NCI-H1436 treated with DMSO at 0.1 percent for 48 hours (cell line): ENCODE data around the gene KCNMA1.
A peak's percentile ranks its signal among the peaks of the same experiment; 100 is the strongest.

Experiments
- DNase-seq: peaks from one replicate; lab custom pipeline; 2025; lab: John Stamatoyannopoulos, UW

The KCNMA1 gene

DNA sequence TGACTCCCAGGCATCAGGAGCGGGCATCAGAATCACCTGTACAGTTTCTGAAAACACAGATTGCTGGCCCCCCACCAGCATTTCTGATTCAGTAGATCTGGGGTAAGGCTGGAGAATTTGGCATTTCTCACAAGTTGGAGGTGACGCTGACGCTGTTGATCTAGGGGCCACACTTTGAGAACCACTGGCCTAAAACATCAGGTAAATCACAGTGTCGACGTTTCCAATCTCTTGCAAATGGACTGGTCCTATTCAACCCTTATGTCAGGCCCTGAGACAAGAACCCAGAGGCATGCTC, 564.0 kb downstream of the KCNMA1 start:
- DNase-seq = no peak

DNA sequence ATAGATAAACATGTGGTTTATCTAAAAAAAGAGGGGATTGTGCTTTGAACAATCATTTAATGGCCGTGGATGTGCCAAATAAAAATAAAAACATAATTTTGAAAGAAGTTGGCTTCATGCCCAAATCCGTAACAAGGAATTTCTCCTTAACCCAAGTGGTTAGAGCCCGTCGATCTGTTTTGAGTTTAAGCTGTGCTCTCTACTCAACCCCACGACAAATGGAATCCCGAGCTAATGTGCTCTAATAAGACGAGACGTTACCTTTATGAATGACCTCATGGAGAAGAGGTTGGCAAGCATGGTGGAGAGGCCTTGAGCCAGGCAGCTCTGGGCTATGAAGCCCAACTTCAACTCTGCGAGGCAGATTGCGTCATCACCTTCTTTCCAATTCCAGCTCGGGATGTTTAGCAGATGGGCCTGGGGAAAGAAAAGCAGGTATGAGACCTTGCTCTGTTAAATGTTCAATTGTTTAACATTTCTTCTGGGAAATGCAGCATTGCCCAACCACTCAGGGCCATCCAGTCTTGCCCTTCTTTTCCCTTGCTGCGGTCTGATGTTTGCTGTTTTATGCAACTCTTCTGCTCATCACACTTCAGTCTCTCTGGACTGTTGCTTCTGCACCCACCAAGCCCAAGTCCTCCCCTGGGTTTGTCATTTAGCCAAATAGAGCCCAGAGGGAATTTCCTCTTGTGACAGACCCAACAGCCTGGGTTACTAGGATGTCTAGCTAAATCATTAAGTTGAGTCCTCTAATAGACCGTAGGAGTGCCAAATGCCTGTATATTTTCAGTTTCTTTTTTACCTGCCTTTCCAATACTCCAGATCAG, 564.6 kb downstream of the KCNMA1 start:
- DNase-seq = no peak

DNA sequence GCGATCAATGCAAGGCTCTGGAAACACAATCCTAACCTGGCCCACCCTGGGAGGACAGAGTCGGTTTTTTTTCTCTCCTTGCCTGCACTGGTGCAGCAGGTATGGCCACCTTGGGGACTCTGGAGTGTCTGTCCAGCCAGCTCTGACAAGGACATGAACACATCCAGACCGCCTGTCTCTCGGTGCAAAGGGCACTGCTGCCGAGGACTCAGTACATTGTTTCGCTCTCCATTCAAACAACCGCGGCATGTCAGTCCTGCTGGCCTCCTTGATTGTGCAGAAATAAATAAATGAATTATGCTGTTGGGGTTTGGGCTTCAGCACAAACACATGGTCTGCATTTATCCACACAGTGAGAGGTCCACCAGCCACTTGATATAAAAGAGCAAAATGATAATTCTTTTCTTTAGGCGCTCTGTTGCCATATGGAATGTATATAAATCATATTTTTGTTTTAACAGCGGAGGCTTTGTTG, 565.2 kb downstream of the KCNMA1 start:
- DNase-seq = no peak

DNA sequence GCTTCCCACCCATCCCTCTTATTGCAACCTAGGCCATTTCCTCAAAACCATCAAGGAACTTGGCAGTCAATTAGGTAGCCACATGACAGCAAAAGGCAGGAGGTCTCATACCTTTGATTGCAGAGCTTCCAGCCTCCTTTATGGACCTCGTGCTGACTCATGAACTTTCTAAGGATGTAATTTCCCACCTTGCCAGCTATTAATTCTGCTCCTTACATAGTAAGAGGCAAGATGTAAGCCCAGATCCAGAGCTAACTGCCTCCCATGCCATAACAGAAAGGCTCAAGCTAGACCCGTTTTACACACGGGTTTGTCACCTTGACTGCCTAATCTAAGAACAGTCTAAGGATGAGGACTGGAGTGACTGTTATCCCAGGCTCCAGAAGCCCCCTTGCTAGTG, 565.7 kb downstream of the KCNMA1 start:
- no peak for DNase-seq

DNA sequence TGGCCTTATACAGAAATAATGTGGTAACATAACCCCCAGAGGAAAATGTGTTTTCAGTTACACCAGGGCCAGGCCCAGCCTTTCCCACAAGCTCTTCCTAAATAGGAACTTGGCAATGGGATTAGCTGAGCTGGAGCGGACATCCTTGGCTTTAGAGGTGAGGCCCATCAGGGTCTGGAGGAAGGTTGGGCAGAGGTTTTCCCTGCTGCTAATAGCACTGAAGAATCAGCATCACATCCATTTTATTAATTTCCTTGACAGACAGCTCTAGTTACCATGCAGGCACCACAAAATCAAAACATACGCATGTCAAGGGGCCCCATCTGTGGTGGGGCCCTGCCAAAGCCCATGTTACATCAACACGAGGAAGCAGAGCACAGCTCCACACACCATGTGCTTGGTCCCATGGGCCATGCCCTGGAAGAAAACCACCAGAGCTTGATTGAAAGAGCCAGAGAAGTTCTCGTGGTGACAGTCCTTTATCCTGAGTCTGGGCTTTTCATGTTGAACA, 566.6 kb downstream of the KCNMA1 start:
- DNase-seq = no peak

DNA sequence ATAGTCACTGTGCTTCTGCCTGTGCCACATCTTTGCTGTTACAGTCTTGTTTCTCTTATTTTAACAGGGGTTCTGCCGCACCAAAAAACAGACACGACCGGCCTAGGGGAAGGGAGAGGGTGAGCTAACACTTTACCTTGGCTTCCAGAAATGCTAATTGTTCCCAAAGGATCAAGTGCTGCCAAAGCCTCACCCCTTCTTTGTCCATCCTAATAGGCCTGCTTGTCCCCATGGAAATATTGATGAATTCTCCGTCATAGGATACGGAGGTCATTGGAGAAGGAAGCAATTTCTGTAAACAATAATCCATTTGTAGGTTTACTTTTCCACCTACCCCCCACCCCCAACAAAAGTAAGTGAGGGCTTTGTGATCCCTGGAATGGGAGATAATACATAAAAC, 567.3 kb downstream of the KCNMA1 start:
- DNase-seq = no peak

DNA sequence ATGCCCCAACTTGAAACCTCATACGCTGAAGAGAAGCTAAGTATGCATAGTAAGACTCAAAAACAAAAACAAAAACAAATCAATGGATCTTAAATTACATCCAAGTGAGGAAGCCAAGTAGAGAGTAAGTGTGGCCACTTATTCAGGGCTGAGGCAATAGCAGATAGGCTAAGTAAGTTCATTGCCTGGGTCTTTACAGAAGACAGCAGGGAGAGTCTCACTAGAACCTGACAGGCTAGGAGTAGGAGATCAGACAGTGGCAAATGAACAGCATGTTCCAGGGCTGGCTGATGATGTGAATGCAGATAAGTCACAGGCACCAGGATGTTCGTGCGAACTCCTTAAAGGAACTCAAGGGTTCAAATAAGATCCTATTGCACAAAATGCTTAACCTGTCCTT, 568.6 kb downstream of the KCNMA1 start:
- no peak for DNase-seq

DNA sequence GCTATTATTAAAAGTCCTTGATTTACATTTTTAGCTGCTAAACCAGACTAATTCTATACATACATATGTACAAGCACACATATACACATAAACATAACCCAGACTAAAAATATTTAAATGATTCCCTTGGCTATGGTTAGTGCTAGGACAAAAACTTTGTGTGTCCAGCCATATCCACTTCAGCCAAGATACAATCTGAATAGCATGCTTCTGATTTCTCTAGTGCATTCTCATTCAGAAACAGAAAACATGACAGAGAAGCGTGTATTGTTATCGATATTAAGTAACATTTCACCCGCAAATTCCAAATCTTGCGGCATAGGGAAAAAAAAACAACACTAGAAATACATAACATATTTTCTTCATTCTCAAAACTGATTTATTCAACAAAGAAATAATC, 569.3 kb downstream of the KCNMA1 start:
- DNase-seq = no peak

DNA sequence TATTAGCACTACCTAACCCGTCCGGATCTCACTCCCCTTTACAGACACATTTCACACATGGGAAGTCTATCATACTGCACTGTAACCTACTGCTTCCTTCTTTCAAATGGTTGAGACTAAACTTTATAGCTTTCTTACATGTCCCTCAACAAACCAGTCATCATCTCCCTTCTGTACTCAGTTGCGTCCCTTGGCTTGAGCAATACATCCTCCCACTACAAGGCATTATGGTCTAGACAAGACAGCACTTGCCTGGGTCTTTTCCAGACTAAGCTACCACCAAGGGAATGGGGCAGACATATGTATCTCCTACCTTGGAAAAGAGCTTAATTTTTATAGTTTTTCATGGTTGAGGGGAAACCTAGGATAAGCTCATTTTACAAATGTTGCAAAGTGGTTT, 575.2 kb downstream of the KCNMA1 start:
- DNase-seq = no peak

DNA sequence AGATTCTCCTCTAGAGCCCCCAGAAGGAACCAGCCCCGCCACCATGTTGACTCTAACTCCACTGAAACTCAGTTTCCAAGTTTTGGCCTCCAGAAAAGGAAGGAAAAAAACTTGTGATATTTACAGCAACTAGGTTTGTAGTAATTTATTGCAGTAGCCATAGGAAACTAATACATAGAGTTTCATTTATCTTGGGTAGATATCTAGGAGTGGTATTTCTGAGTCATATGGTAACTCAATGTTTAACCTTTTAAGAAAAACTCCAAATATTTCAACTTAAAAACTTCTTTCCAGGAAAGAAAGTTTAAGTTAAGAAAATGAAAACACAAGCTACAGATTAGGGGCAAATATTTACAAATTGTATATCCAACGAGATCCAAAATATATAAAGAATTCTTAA, 576.7 kb downstream of the KCNMA1 start:
- no peak for DNase-seq

DNA sequence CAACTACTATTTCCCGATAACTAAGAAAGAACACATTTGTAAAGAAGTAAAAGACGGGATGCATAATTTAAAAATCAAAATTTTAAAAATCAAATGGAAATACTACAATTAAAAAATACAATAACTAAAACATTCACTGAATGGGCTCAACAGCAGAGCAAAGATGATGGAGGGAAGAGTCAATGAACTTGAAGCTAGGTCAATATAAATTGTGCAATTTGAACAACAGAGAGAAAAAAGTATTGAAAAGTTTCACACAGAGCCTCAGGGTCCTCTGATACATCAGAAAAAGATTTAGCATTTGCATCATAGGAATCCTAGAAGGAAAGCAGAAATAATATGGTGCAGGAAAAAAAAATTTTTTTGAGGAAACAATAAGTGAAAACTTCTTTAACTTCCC, 581.0 kb downstream of the KCNMA1 start:
- no peak for DNase-seq

DNA sequence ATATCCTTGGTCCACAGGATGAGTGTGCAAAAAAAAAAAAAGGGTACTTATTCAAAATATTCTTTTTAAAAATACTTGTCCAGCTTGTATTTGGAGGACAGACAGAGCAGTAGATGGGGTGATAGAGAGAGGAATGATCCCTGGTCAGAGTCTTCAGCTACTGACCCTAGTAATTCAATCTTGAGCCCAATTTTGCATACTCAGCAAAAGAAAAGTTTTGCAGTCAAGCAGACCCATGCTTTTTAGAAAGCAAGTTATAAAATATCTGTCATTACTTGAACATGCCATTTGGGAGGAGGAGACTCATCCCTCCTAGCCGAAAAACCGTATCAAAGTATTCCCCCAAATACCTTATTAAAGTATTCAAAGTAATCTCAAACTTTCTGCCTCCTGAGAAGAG, 585.0 kb downstream of the KCNMA1 start:
- no peak for DNase-seq

DNA sequence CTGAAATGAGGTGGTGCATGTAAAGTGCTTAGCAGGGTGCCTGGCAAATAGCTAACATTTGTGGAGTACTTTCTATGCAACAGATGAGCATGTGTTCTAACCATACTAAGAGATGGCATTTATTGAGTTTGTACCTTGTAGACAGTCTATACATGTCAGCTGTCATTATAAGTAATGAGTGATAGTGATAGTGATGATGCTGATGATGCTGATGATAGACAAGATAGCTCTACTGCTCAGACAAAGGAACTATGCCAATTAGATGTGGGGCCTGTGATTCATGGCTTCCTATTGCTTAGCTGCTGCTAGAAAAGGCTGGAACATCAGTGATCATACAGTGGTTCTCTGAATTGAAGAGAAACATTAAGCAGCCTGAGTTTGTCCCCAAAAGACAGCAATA, 585.8 kb downstream of the KCNMA1 start:
- no peak for DNase-seq

DNA sequence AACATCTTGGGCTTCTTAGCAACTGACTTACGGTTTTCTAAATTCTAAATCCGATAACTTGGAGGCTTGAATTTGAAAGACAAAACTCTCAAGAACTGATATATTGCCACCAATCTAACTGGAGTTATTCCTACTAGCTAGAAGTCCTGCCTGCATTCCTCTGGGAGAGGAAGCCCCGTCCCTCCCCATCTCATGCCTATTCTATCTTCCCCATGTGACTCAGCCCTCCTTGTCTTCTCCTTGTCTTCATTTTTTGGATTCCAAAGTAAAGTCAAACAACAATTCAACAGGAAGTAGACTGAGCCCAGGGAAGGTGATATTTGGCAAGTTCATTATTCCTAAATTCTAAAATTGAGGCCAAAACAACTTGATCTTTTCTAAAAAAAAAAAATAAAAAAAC, 587.7 kb downstream of the KCNMA1 start:
- DNase-seq = no peak

DNA sequence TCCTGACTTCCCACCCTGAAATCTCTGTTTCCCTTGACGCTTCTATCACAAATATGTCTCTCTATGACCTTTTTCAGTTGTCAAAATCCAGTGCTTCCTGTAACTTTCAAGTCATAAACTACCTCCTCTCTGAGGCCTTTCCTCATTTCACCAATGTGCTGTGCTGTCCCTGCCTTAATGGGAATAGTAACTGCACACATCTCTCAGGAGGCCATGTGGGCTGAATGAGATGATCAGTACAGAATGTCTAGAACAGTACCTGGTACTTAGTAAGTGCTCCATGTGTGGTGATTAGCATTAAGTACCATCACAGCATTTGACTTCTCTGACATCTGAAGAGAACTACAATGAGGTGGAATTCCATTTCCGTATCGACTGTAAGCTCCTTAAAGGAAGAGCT, 588.5 kb downstream of the KCNMA1 start:
- no peak for DNase-seq

DNA sequence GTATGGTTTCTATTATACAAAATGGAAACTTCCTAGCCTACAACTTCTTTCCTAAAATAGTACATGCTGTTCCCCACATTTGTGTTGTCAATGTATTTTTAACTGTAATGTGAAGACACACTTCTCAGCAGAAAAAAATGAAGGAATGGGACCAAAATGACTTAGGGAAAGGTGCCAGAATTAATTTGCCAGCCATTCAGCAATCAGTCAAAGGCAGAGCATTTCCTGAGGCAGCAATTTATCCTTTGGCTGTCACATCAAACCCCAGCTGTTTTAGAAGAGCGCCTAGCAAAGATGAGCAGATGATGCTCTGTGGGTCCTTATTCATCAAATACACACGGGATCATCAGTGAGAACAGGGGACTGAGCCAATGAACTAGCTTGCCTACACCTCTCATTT, 592.5 kb downstream of the KCNMA1 start:
- DNase-seq = no peak

DNA sequence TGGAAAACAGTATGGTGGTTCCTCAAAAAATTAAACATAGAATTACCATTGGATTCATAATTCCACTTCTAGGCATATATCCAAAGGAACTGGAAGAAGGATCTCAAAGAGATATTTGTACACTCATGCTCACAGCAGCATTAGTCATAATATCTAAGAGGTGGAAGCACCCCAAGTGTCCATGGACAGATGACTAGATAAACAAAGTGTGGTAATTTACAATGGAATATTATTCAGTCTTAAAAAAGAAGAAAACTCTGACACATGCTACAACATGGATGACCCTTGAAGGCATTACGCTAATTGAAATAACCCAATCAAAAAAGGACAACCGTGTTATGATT, 594.2 kb downstream of the KCNMA1 start:
- no peak for DNase-seq

DNA sequence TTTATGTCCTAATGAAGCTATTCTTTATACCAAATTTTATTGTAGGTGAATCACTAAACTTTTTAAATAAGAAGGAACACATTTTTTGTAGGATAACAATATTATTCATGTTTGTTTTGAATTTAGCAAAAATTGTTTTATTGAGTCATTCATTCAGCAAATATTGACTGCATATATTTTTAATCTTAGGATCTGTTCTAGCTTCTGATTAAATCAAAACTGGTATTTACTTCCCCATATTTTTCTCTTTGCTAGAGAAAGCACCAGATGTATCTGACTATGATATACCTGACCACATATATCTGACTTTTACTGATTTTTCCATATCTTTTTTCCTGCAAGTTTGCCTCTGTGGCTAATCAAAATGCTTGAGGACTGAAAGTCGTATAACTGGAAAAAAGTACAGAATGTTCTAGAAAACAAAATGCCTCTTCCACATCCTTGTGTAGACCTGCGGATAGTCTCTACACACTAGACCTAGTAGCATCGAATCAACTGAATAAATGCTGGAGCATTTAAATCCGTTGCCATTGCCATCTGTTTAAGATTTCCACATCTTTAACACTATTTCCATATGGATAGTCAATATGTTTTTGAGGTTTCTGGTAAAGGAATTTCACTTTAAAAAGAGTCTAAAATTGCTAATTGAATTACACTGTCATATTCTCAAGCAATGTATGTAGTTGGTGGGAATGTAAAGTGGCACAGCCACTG, 594.7 kb downstream of the KCNMA1 start:
- DNase-seq = no peak

DNA sequence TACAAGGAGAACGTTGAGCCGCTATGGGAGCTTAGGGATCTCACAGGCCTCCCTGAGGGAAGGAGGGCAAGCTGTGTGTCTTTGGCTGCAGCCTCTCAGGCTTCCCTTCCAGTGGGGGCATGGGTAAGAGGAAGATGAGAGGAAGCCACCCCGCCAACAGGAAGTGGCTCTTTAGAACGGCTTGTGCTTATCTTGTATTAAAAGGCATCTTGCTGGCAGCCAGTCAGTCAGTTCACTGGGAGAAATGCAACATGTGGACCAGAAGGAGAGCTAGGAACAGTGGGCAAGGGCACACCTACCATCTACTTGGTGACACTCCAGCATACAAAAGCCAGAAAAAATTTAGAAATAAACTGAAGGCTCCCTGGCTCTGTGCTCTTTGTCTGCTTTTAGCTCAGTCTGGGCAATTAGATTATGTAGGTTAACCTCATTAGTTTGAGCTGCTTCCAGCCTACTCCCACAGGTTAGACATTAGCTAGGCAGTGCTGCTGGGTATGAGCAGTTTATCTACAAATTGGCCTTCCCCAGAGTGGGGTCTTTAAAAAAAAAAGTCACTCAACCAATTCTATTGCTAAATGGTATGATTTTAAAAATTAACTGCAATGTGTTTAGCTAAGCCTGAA, 595.9 kb downstream of the KCNMA1 start:
- DNase-seq = no peak

DNA sequence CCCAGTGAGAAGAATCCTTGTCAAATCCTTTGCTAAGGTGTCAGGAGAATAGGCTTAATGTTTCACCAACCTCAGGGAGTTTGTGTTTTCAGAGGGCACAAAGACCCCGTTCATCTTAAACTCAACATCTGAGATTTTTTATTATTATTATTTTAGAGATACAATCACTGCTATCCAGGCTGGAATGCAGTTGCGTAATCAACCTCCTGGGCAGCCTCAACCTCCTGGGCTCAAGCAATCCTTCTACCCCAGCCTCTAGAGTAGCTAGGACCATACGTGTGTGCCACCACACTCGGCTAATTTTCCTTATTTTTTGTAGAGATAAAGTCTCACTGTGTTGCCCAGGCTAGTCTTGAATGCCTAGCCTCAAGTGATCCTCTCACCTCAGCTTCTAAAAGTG, 599.2 kb downstream of the KCNMA1 start:
- no peak for DNase-seq

DNA sequence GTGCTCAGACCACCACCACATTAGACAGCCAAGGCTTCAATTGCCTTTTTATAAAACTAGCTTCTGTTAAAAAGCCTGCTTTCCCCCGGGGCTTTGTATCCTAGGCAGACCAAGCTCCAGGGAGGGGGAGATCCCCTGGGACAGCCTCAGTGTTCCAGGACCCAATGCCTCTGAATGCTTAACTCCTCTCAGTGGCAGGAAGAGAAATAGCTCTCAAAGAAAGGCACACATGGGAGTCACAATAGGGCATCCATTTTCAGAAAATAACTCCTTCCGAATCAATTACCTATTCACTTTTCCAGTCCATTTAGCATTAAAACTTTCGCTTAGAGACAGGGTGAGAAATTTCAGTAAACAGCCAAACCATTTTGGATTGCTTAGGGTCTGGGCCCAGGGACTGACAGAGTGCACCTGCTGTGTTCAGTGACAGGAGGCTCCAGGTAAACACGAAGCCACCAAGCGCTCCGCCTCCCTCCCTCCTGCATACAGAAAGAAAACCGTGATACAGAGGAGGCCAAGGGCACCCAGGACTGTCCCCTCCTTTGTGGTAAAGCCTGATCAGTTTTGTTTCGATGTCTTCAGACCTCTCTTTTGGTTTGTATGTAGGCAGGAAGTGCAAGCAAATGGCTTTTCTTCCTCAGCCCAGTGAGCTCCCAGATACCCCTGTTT, 599.7 kb downstream of the KCNMA1 start:
- peak; percentile 97 for DNase-seq

DNA sequence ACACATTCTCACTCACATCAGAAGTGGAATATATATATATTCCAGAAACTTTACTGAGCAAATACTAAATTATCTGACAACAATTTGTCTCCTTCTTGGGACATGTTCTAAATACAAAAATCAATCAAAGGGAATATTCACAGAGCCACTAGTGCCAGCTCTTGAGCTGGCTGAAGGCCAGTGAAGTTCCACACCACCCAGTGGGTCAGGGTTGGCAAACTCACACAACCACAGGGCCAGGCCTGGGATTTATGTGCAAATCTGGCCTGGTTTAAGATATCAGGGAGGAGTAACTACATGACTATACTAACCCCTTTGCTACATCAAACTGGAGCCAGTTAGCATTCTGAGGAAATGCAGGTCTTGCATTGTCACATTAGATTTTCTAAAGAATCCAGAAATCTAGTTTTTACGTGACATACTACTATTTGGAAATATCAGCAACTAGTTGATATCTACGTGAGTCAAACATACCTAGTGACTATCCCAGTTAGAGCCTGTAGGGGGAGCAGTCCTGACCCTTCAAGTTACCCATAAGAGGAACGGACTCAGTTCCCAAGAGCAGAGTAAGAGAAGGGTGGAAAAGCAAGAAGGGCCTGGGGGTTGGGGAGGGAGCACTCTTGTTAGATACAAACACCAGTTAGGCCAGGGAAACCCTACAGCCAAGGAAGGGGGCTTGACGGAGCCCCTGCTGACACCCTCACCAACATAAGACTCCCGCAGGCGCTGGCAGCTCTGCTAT, 600.4 kb downstream of the KCNMA1 start:
- DNase-seq = peak; percentile 72
